Fibroblast of gingiva (primary cell): Measurements from ENCODE around the gene ATL3.
A peak's percentile ranks its signal among the peaks of the same experiment; 100 is the strongest.
"Not testable (repeated sequence)": the region's sequence is repeated elsewhere in the genome, so short reads cannot be mapped to it uniquely, and the experiment has no call there.

Source experiments
- DNase-seq: peaks from one replicate; pipeline ENCODE4 v3.0.0-alpha.2; 2011; ENCODE audit warnings: low read depth

Gene ATL3

DNA sequence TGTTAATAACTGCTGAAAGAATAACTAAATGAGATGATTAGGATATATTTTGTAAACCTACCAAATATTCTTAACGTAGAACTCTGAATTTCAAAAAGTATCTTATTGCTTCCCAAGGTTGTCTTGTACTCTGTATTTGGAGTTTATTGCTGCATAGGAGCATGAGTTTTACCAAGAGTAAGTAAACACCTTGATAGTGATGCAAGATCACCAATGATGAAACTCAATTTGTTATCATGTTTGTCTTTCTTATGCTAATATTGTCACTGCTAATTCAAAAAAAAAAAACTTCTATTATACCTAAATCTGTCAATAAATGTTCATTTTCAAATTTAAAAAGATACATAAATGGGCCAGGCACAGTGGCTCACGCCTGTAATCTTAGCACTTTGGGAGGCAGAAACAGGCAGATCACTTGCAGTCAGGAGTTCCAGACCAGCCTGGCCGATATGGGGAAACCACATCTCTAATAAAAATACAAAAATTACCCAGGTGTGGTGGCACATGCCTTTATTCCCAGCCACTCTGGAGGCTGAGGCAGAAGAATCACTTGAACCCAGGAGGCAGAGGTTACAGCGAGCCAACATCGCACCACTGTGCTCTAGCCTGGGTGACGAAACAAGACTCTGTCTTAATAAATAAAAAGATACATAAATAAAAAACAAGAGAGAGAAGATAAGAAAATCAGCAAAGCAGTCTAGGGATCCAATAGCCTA lies 84.6 kb downstream of the ATL3 start:
- DNase-seq = no peak

- DNase-seq = no peak
Observed at GRCh38 chr11:63583357-63583677, 87.9 kb downstream of the ATL3 start.

DNA sequence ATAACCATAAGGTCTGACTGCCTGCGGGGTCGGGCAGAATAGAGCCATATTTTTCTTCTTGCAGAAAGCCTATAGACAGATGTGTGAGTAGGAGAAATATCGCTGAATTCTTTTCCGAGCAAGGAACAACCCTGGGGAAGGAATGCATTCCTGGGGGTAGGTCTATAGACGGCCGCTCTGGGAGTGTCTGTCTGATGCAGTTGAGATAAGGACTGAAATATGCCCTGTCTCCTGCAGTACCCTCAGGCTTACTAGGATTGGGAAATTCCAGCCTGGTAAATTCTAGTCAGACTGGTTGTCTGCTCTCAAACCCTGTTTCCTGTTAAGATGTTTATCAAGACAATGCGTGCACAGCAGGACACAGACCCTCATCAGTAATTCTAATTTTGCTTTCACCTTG lies 90.0 kb downstream of the ATL3 start:
- DNase-seq = not testable (repeated sequence)

- DNase-seq = not testable (repeated sequence)
Observed at GRCh38 chr11:63578882-63579281, 92.3 kb downstream of the ATL3 start.

- peak; percentile 14 for DNase-seq
Observed at GRCh38 chr11:63574856-63575602, 96.1 kb downstream of the ATL3 start.
